GM21515 (cell line): ENCODE results near the gene HELZ.
A peak's percentile ranks its signal among the peaks of the same experiment; 100 is the strongest.
"Not testable (repeated sequence)": the region's sequence is repeated elsewhere in the genome, so short reads cannot be mapped to it uniquely, and the experiment has no call there.

Experiments used
- ATAC-seq: cut with Tn5 transposase; IDR thresholded peaks from one replicate; pipeline ENCODE4 v1.9.1; 2021; ENCODE audit not compliant: unreplicated experiment

Gene HELZ, protein sequence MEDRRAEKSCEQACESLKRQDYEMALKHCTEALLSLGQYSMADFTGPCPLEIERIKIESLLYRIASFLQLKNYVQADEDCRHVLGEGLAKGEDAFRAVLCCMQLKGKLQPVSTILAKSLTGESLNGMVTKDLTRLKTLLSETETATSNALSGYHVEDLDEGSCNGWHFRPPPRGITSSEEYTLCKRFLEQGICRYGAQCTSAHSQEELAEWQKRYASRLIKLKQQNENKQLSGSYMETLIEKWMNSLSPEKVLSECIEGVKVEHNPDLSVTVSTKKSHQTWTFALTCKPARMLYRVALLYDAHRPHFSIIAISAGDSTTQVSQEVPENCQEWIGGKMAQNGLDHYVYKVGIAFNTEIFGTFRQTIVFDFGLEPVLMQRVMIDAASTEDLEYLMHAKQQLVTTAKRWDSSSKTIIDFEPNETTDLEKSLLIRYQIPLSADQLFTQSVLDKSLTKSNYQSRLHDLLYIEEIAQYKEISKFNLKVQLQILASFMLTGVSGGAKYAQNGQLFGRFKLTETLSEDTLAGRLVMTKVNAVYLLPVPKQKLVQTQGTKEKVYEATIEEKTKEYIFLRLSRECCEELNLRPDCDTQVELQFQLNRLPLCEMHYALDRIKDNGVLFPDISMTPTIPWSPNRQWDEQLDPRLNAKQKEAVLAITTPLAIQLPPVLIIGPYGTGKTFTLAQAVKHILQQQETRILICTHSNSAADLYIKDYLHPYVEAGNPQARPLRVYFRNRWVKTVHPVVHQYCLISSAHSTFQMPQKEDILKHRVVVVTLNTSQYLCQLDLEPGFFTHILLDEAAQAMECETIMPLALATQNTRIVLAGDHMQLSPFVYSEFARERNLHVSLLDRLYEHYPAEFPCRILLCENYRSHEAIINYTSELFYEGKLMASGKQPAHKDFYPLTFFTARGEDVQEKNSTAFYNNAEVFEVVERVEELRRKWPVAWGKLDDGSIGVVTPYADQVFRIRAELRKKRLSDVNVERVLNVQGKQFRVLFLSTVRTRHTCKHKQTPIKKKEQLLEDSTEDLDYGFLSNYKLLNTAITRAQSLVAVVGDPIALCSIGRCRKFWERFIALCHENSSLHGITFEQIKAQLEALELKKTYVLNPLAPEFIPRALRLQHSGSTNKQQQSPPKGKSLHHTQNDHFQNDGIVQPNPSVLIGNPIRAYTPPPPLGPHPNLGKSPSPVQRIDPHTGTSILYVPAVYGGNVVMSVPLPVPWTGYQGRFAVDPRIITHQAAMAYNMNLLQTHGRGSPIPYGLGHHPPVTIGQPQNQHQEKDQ (N-terminal part only)

DNA sequence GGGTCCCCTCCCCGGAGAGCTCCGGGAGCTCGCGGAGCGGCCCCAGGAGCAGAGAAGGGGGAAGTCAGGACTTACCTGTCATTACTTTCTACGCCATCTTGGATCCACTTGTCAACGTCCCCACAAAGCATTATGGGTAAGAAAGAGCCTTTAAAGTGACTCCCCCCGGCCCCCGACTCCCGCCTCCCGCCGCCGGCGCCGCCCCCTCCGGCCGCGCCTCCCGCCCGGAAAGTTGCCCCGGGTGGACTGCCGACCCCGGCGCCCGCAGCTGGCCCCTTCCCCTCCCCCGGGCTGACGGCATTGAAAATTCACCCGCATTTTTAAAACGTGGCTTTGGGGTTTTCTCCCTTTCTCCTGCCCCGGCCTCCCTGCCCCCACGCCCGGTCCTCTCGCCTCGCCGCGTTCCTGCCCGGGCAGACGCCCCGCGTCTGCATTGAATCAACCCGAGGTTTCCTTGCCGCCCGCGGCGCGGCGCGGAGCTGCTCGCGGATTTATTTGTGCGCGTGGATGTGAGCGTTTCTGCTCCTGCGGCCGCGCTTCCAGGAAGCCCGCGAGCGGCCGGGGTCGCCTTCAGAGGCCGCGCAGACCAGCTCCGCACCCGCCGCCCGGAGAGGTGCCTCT, at the start of gene HELZ:
HELZ (minus strand) TSS at position 124 of the 621 bp plus-strand sequence. CDS start 26,392 bp downstream, outside the sequence.
- ATAC-seq = peak; percentile 39

DNA sequence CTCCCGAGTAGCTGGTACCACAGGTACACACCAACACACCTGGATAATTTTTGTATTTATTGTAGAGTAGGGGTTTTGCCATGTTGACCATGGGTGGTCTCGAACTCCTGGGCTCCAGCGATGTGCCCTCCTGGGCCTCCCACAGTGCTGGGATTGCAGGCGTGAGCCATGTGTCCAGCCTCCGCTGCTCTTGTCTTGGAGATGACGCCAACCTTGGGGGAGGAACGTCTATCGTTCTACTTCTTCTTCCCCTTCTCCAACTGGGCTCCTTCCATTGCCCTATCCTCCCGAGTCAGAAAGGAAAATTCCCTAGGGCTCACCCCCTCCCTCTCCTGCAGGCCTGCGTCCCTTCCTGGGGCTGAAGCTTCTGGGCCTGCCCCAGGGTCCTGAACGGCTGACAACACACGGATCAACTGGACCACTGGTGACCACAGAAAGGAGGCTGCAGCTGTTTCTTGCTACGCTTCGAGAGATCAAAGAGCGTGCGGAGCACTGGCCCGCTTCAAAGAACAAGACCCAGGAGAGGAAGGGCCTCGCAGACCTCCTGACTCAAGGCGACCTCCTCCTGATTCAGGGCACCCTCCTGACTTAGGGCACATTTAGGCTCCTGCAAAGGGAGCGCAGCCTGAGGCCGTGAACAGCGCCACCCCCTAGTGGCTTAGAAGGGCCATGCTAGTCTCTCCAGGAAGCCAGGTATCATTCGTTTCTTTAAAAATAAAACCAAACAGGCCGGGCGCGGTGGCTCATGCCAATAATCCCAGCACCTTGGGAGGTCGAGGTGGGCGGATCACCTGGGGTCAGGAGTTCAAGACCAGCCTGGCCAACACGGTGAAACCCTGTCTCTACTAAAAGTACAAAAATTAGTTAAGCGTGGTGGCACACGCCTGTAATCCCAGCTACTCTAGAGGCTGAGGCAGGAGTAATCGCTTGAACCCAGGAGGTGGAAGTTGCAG, 48.5 kb upstream of the HELZ start:
- ATAC-seq = peak; percentile 96

DNA sequence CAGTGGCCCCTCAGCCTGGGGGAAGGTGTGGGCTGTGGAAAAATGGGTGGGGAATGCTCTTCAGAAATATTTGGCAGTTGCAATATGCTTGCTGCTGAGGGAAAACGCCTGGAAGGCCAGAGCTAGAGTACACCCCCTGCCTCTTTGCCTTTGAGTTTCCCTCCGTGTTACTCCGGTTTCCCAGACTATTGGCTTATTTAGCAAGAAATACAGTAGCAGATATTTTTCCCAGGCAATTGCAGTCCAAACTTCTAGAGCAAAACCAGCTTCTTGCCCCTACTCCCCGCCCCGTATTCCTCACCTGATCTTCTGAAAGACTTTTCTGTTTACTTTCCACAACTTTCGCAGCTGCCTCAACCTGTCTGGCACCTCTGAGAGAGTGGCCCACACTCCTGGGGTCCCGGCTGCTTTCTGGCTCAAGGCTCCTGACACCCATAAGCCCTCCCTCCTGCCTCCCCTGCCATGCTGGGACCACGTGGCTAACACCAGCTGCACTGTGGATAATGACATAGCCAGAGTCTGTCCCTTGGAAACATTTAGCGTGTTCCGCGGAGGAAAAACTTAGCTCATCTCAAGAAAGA, 45.8 kb upstream of the HELZ start:
- no peak for ATAC-seq

DNA sequence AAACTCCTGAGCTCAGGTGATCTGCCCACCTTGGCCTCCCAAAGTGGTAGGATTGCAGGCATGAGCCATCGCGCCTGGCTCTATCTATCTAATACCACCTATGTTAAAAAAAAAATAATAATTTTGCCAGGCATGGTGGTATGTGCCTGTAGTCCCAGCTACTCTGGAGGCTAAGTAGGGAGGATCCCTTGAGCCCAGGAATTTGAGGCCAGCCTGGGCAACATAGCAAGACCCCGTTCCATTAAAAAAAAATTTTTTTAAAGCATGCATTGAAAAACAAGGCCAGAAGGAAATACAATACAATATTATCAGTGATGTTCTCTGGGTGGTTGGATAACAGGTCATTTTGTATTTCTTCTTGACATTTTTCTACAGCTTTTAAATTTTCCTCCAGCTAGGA, 45.2 kb upstream of the HELZ start:
- no peak for ATAC-seq

DNA sequence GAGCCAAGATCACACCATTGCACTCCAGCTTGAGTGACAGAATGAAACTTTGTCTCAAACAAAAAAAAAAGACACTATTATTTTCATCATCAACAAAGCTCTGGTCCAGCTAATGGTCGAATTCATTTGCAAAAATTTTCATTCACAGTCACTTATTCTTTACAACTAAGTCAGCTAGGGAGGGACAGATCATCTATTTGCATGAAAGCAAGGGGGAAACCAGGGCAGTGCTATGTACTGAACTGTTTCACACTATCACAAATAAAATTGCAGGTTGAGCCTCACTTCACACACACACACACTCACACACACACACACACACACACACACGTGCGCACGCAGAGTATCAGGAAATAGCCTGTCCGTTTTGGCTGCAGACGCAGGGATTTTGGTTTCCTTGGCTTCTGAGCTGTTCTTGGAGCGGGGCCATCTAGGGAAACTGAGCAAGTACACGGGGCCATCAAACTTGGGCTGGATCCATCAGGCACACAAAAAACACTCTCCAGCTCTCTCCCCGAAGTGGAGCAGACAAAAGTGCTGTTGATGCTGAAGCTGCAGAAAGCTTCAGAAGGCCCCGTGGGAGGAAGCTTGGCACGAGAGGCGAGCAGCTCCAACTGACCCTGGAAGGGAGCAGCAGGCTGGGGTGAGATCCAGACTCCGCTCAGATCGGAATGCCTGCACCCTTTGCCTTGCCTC, 44.3 kb upstream of the HELZ start:
- no peak for ATAC-seq

DNA sequence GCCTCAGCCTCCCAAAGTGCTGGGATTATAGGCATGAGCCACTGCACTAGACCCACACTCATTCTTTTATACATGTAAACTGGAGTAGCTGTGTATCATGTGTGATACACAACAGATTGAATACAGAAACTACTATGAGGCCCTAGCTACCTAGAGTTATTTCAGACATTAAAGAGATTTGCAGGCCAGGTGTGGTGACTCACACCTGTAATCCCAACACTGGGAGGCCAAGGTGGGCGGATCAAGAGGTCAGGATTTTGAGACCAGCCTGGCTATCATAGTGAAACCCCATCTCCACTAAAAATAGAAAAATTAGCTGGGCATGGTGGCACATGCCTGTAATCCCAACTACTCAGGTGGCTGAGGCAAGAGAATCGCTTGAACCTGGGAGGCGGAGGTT, 41.8 kb upstream of the HELZ start:
- ATAC-seq = not testable (repeated sequence)

DNA sequence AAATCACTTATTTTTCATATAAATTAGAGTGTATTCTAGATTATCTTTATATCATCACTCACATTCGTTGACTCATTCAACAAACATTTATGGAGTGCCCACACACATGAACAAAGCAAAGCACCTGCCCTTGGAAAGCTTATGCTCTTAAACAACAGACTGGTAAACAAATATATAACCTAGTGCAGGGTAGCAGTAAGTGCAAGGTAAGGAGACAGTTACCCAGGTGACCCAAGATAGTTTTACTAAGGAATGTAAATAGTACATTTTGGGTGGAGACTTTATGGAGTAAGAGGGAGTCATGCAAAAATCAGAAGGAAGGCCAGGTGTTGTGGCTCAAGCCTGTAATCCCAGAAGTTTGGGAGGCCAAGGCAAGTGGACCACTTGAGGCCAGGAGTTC, 40.4 kb upstream of the HELZ start:
- no peak for ATAC-seq

DNA sequence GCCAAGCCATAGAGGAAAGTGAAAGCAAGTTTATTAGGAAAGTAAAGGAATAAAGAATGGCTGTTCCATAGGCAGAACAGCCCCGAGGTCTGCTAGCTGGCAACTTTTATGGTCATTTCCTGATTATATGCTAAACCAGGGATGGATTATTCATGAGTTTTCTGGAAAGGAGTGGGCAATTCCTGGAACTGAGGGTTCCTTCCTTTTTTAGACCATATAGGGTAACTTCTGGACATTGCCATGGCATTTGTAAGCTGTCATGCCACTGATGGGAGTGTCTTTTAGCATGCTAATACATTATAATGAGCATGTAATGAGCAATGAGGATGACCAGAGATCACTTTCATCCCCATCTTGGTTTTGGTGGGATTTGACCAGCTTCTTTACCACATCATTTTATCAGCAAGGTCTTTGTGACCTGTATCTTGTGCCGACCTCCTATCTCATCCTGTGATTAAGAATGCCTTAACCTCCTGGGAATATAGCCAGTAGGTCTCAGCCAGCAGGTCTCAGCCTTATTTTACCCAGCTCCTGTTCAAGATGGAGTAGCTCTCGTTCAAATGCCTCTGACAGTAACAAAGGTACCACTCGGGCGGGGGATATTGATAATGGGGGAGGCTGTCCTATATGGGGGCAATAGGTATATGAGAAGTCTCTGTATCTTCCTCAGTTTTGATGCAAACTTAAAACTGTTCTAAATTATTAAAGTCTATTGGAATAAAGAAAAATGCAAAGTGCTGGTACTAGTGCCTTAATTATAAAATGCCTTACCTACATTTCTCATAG, 38.9 kb upstream of the HELZ start:
- ATAC-seq = no peak

DNA sequence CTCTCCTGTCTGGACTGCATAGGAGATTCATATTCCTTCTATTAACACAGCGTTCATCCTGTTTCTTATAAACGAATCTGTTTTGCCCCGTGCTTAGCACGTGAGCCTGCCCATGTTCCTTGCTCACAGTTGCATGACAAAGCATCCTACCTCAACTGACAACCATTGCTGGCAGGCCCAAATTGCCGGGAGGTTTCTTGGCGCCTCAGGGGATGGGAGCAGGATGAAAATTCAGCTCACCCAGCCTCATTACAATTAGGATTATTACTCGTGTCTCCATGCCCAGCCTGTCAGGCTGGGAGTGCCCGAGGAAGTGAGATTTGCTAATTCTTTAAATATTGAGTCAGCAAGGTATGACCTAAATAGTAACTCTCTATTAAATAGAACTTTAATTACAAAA, 36.7 kb upstream of the HELZ start:
- ATAC-seq = no peak

DNA sequence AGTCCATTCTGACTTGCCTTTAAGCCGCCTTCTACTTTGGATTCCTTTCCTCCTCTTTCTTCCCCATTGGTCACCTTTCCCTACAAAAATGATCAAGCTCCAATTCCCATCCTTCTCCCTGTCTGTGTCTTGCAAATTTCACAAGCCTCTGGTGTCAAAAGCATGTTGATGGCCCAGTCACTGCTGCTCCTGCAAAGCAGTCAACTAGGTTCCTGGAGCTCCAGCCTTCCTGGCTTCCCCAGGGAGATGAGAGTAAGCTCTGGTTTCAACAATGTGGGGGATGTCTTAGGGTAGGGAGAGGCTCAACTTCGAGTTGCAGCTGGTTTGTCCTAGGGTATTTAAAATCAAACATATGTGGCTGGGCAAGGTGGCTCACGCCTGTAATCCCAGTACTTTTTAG, 36.1 kb upstream of the HELZ start:
- ATAC-seq = no peak

DNA sequence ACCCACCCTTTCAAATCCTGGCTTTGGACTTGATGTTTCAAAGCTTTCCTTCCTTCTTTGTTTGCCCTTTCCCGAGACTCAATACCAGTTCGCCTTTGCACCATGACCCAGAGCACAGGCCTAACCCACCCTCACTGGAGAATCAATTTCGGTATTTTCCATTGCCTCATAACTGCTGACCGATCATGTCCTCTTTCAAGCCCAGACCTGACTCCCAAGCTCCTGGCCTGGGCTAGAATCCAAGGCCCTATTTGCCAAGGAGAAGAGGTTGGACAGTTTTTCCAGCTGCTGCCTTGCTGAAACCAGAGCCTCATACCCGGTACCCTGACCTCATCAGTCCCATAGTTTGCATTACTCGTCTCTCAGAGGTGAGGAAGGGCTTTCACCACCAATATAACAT, 35.3 kb upstream of the HELZ start:
- no peak for ATAC-seq

DNA sequence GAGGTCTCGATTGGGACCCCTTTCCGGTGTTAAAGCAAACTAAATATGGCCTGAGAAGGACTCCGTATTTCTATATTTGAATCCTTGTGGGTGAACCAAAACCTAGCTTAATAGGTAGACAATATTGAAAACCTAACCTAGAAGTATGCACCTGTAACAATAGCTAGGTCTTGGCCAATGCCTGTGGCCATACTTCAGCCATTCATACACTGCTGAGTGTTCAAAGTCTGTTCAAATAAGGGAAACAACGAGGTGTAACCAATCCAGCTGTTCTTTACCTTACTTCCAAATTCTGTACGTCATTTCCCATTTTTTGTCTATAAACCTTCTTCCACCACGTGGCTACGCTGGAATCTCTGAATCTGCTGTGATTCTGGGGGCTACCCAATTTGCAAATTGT, 34.1 kb upstream of the HELZ start:
- no peak for ATAC-seq

DNA sequence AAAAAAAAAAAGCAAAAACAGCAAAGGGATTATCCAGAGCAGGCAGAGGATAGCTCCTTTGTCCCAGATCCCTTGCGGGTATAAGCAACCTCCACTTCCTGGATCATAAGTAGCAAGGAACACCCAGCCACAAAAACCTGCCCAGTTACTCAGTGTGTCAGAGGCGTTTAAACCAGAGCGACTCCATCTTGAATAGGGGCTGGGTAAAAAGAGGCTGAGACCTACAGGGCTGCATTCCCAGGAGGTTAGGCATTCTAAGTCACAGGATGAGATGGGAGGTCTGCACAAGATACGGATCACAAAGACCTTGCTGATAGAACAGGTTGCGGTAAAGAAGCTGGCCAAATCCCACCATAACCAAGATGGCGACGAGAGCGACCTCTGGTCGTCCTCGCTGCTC, 33.4 kb upstream of the HELZ start:
- no peak for ATAC-seq

DNA sequence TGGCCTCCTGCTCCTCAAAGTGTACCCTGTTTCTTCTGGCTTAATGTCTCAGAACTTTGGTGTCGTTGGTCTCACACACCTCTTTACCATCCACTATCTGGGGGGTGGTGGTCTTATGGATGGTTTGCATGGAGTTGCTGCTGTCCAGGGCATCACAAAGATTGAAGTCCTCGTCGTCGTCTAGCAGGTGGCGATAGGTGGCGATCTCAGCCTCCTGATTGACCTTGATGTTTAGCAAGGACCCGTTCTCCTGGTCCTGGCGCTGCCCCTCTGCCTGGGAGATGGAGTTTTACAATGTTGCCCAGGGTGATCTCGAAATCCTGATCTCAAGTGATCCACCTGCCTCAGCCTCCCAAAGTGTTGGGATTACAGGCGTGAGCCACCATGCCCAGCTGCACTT, 31.1 kb upstream of the HELZ start:
- no peak for ATAC-seq

DNA sequence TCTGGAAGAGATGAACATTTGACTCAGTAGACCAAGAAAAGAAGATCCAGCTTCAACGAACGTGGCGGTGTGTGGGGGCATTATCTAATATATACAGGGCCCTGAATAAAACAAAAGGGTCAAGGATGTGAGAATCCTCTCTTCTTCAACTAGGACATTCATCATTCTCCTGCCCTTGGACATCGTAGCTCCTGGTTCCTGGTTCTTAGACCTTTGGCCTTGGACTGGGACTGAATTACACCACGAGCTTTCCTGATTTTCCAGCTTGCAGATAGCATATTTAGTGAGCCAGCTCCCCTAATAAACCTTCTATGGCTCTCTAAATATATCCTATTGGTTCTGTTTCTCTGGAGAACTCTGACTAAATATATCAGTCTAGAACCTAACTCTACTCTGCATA, 29.5 kb upstream of the HELZ start:
- no peak for ATAC-seq

DNA sequence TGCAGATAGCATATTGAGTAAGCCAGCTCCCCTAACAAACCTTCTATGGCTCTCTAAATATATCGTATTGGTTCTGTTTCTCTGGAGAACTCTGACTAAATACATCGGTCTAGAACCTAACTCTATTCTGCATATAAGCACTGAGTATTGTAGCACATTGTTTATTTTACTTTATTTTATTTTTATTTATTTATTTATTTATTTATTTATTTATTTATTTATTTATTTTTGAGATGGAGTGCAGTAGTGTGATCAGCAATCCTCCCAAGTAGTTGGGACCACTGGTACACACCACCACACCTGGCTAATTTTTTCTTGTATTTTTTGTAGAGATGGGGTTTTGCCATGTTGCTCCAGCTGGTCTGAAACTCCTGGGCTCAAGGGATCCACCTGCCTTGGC, 28.9 kb upstream of the HELZ start:
- ATAC-seq = no peak

DNA sequence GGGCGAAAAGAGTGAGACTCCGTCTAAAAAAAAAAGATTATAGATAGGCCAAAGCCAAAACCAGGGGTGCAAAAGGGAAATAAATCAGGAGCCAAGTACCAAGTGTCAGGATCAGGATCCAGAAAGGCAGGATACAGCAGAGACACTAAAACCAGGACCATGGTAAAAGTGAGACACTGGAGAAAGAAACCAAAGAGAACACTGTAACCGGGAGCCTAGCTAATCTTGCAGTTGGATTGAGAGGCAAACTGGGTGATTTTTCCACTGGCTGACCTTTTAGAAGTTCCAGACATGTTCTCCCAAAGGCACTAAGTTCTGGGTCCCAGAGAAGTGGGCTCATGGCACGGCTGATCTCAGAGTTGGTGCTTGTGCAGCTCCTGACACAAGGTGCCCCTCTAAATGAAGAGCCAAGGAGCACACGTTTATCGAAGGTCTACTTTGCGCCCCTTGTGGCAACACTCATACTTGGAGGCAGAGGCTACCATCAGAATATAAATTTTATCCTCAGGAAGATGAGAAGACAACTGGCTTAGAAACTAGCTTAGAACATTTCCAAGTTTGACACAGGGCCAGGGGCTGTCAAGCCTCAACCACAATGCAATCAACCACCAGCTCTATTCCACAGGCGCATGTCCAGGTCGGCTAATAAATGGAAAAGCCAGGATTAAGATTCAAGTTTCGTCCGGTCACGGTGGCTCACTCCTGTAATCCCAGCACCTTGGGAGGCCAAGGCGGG, 27.5 kb upstream of the HELZ start:
- no peak for ATAC-seq
